GM18867 (cell line): Measurements from ENCODE around the gene CCZ1B.
"Not testable (repeated sequence)": the region's sequence is repeated elsewhere in the genome, so short reads cannot be mapped to it uniquely, and the experiment has no call there.

Experiments
- ATAC-seq: cut with Tn5 transposase; IDR thresholded peaks from one replicate; pipeline ENCODE4 v1.9.1; 2021; ENCODE audit warnings: mild to moderate bottlenecking, moderate library complexity; ENCODE audit not compliant: unreplicated experiment

The CCZ1B gene

GRCh38 chr7:6749335-6749734 is 76.7 kb downstream of the CCZ1B start:
- ATAC-seq, result not testable (repeated sequence)
